HG03066 (cell line): ENCODE data around the gene TNNT3.

ENCODE experiments used
- ATAC-seq: cut with Tn5 transposase; IDR thresholded peaks from one replicate; pipeline ENCODE4 v1.9.1; 2021; ENCODE audit warnings: low read depth; ENCODE audit not compliant: unreplicated experiment

Gene TNNT3

GRCh38 chr11:1982873-1983600 is 63.5 kb downstream of the TNNT3 start:
- ATAC-seq: no peak

- ATAC-seq: no peak
These were observed 64.1 kb downstream of the TNNT3 start for GRCh38 chr11:1983601-1983961.

- no peak for ATAC-seq
These were observed 67.5 kb downstream of the TNNT3 start for GRCh38 chr11:1987024-1987423.

- no peak for ATAC-seq
These were observed 68.7 kb downstream of the TNNT3 start for GRCh38 chr11:1988174-1988573.
